Measurements from ENCODE around the gene CEP85. TPM values are rescaled to one million over a fixed set of nuclear protein-coding genes. Genes with fewer than 3 reads are reported as not detected.

CEP85 gene
- total RNA-seq, 1 experiment from 2014 or later = 42.5 TPM

DNA sequence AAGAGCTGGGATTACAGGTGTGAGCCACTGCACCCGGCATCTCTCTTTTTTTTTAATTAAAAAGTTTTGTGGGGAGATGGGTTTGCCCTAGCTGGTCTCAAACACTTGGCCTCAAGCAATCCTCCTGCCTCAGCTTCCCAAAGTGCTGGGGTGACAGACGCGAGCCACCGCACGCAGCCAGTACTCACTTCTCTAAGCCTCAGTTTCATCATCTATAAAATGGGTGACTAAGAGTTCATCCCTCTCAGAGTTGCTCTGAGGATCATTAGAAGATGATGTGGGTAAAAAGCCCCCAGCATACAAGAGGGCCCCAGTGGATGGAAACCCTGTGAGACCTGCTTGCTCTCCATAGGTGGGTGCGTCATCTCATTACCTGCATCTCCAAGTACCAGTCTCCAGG is 46.1 kb upstream of the CEP85 start:
- Histone ChIP-seq H3K27me3 (ENCODE audit: insufficient read depth, low read depth) (no peaks in the 10 kb centered on the region), H2AFZ (no peak overlapping the region), H4K20me1 (ENCODE audit: insufficient read depth) (no peaks in the 10 kb centered on the region), H3K4me3 (no peak overlapping the region), H3K9me2 (ENCODE audit: insufficient read depth) (no peaks in the 10 kb centered on the region), H3K4me2 (no peak overlapping the region), H3K79me2 (ENCODE audit: low read depth) (no peaks in the 10 kb centered on the region), H3K36me3 (ENCODE audit: low read depth) (0 out of 2 replicates have a peak, but pooled peaks cover 6% of the 10 kb centered on the region), H3K9me3 (ENCODE audit: insufficient read depth, low read depth) (no peaks in the 10 kb centered on the region), H3K27ac (no peak overlapping the region), H3F3A (ENCODE audit: insufficient read depth, low read depth) (no peaks in the 10 kb centered on the region), H3K4me1 (replicated peaks; ENCODE audit: insufficient read depth) (no peaks in the 10 kb centered on the region)
- TF ChIP-seq, protein P1, sequence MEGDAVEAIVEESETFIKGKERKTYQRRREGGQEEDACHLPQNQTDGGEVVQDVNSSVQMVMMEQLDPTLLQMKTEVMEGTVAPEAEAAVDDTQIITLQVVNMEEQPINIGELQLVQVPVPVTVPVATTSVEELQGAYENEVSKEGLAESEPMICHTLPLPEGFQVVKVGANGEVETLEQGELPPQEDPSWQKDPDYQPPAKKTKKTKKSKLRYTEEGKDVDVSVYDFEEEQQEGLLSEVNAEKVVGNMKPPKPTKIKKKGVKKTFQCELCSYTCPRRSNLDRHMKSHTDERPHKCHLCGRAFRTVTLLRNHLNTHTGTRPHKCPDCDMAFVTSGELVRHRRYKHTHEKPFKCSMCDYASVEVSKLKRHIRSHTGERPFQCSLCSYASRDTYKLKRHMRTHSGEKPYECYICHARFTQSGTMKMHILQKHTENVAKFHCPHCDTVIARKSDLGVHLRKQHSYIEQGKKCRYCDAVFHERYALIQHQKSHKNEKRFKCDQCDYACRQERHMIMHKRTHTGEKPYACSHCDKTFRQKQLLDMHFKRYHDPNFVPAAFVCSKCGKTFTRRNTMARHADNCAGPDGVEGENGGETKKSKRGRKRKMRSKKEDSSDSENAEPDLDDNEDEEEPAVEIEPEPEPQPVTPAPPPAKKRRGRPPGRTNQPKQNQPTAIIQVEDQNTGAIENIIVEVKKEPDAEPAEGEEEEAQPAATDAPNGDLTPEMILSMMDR (conservative IDR thresholded peaks at IDR 0.05) = no peak
- no peak for TF ChIP-seq EZH2 (IDR thresholded peaks at IDR 0.05; ENCODE audit: low read depth)
- ChIA-PET POLR2A (ENCODE audit: unreplicated experiment) (no interaction called here), CTCF (no interaction called here)
- no peak for DNase-seq
- no TSS peak for BruUV-seq (replicated peaks)
- intact Hi-C loops (cut with micrococcal nuclease; ENCODE audit: unreplicated experiment) = no loop called here

DNA sequence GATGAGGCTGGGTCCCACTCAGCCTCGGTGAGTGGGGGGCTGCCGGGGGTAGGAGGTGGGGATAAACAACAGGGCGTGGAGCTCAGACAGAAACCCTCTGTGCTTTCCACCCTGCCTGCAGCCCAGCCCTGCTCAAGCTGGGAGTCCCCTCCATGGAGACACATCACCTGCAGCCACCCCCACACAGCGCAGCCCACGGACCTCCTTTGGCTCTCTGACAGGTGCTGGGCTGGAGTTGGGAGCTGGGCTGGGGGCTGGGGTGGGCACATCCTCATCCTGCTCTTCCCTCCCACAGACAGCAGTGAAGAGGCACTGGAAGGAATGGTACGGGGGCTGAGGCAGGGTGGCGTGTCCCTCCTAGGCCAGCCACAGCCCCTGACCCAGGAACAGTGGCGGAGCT is 45.5 kb upstream of the CEP85 start:
- ChIA-PET POLR2A (ENCODE audit: unreplicated experiment) (no interaction called here), CTCF (interaction anchor here (0.5 kb wide), 1 partner anchor 87 kb away, joined by 3 read pairs; no protein-coding TSS in a partner anchor)
- Histone ChIP-seq H3K4me3 (no peak overlapping the region), H3K27me3 (ENCODE audit: insufficient read depth, low read depth) (no peaks in the 10 kb centered on the region), H3K9me3 (ENCODE audit: insufficient read depth, low read depth) (no peaks in the 10 kb centered on the region), H3K4me2 (no peak overlapping the region), H2AFZ (no peak overlapping the region), H3F3A (ENCODE audit: insufficient read depth, low read depth) (no peaks in the 10 kb centered on the region), H3K79me2 (ENCODE audit: low read depth) (no peaks in the 10 kb centered on the region), H4K20me1 (ENCODE audit: insufficient read depth) (no peaks in the 10 kb centered on the region), H3K9me2 (ENCODE audit: insufficient read depth) (no peaks in the 10 kb centered on the region), H3K4me1 (replicated peaks; ENCODE audit: insufficient read depth) (no peaks in the 10 kb centered on the region), H3K36me3 (ENCODE audit: low read depth) (0 out of 2 replicates have a peak, but pooled peaks cover 6% of the 10 kb centered on the region), H3K27ac (no peak overlapping the region)
- intact Hi-C loops (cut with micrococcal nuclease; ENCODE audit: unreplicated experiment) = no loop called here
- DNase-seq = no peak
- no peak for TF ChIP-seq EZH2 (IDR thresholded peaks at IDR 0.05; ENCODE audit: low read depth)
- TF ChIP-seq, protein P1 (conservative IDR thresholded peaks at IDR 0.05) = no peak
- no TSS peak for BruUV-seq (replicated peaks)

DNA sequence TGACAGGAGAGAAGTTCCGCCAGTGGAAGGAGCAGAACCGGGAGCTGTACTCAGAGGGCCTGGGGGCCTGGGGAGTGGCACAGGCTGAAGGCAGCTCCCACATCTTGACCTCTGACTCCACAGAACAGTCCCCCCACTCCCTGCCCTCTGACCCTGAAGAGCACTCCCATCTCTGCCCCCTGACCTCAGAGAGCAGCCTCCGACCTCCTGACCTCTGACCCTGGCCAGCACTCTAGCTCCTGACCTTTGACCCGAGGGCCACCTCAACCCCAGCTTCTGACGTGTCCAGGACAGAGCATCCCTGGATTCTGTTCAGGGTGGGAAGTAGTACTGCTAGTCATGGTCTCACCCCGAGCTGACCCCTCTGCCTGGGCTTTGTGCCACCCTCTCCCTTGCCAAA is 44.7 kb upstream of the CEP85 start:
- no peaks in the 10 kb centered on the region for H4K20me1 ChIP-seq (ENCODE audit: insufficient read depth)
- H3F3A ChIP-seq (ENCODE audit: insufficient read depth, low read depth) = no peaks in the 10 kb centered on the region
- CTCF ChIA-PET = no interaction called here
- H3K27ac ChIP-seq = no peak overlapping the region
- no peaks in the 10 kb centered on the region for H3K9me2 ChIP-seq (ENCODE audit: insufficient read depth)
- no peak for DNase-seq
- no peak overlapping the region for H3K4me3 ChIP-seq
- no peak overlapping the region for H2AFZ ChIP-seq
- TF ChIP-seq, protein P1 (conservative IDR thresholded peaks at IDR 0.05) = no peak
- TF ChIP-seq EZH2 (IDR thresholded peaks at IDR 0.05; ENCODE audit: low read depth) = no peak
- no peak overlapping the region for H3K4me2 ChIP-seq
- H3K79me2 ChIP-seq (ENCODE audit: low read depth) = no peaks in the 10 kb centered on the region
- H3K9me3 ChIP-seq (ENCODE audit: insufficient read depth, low read depth) = no peaks in the 10 kb centered on the region
- POLR2A ChIA-PET (ENCODE audit: unreplicated experiment) = interaction anchor here (0.7 kb wide), 1 partner anchor 42 kb away, joined by 3 read pairs; no protein-coding TSS in a partner anchor
- no peaks in the 10 kb centered on the region for H3K27me3 ChIP-seq (ENCODE audit: insufficient read depth, low read depth)
- BruUV-seq (replicated peaks) = no TSS peak
- no peaks in the 10 kb centered on the region for H3K4me1 ChIP-seq (replicated peaks; ENCODE audit: insufficient read depth)
- H3K36me3 ChIP-seq (ENCODE audit: low read depth) = 0 out of 2 replicates have a peak, but pooled peaks cover 6% of the 10 kb centered on the region
- intact Hi-C loops (cut with micrococcal nuclease; ENCODE audit: unreplicated experiment) = no loop called here
